GM21381 (cell line): ENCODE data around the gene TTC39C.

Source experiments
- ATAC-seq: cut with Tn5 transposase; IDR thresholded peaks from one replicate; pipeline ENCODE4 v1.9.1; 2021; ENCODE audit warnings: mild to moderate bottlenecking, moderate library complexity; ENCODE audit not compliant: unreplicated experiment

Gene TTC39C

GRCh38 chr18:24014062-24014985 lies at the start of gene TTC39C:
TTC39C (plus strand) TSS chr18:24014754; CDS start chr18:24014872, 118 bp downstream.
- ATAC-seq, result peak; percentile 28

DNA sequence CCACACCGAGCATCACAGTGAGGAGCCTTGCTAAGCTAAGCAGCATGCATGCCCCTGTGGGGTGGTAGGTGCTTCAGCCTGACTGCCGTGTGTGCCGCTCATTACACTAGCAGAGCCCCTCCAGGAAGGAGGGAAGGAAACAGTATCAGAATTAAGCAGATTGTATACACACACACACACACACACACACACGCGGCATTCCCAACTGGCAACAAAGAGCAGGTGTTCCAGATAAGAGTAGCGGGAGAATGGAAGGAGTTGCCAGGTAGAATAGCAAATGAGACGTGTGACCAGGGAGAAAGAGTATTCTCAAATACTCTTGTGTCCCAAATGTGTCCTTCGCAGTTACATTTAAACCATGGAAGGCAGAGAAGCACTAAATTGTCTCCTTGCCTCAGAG lies 47.6 kb upstream of the TTC39C start:
- no peak for ATAC-seq

DNA sequence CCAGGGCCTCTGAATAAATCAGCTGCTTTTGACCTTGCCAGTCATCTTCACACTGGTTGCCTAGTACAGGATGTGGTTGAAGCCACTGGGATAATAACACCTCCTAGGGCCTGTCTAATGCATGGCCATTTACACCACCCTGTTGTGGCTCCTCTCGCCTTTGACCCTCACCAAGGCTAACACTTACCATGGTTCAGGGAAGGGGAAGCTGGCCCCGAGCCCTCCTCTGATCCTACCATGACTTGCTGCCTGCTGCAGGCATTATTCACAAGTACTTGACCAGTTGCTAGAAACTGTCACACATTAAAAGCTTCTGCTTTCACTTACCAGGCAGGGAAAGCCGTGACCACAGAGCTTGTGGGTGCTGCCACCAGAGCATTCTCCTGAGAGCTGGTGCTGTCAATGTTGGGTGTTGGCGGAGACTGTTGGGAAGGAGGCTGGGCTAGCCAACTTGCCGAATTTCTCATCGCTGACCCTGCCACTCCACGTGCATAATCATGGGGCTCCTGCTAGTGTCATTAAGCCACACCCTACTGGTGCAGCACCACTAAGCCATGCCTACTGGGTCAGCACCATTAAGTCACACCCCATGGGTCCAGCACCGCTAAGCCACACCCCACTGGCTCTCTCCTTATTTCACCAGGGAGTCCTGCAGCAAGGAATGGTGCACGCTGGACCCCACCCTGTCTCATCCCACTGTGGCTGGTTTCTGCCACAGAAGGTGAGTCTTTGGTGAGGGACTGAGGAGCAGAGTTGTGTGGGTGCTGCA lies 47.0 kb upstream of the TTC39C start:
- ATAC-seq, result peak; percentile 64

- no peak for ATAC-seq
Measured at GRCh38 chr18:23968638-23969604, 45.6 kb upstream of the TTC39C start.

DNA sequence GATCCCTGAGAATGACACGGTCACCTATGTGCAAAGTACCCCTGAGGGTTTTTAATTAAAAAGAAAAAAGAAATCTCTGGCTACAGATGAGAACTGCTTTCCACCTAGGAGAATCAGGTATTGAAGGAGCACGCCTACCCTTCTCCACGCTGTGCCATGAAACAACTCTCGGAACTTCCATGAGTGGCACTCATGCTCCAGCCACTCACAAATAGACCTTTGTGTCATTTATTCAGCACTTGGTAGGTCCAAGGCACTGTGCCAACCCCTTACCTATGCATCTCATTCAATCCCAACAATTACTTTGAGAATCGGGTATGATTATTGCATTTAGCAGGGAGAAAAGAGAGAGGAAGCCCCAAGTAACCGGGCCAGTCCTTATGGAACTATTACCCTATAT lies 44.9 kb upstream of the TTC39C start:
- no peak for ATAC-seq

GRCh38 chr18:23970161-23971096 lies 44.1 kb upstream of the TTC39C start:
- ATAC-seq, result no peak

DNA sequence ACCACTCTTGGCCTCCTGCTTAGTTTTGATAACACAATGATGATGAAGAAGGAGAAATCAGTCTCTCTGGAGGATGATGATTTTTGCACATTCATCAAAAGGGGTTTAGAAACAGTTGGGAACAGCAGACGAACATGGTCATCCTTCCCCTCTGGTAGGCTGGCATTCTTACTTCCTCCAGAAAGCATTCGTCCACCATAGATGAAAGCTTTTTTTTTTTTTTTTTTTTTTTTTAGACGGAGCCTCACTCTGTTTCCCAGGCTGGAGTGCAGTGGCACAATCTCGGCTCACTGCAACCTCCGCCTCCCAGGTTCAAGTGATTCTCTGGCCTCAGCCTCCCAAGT lies 43.5 kb upstream of the TTC39C start:
- no peak for ATAC-seq

GRCh38 chr18:23971666-23972230 lies 42.8 kb upstream of the TTC39C start:
- ATAC-seq, result no peak

DNA sequence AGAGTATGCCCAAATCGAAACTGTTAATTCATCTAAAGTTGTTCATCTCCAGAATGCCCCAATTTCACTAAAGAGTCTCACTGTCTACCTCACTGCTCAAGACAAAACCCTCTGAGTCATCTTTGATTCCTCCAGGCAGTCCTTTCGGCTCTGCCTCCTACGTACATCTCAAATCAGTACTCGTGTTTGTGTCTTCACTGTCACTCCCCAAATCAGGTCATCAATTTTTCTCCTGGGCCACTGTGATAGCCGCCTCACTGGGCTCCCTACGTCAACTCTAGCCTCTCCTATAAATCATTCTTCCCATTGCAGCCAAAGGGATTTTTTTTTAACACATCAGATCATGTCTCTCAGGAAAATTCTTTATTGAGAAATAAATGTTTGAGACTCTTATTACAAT lies 42.1 kb upstream of the TTC39C start:
- no peak for ATAC-seq

DNA sequence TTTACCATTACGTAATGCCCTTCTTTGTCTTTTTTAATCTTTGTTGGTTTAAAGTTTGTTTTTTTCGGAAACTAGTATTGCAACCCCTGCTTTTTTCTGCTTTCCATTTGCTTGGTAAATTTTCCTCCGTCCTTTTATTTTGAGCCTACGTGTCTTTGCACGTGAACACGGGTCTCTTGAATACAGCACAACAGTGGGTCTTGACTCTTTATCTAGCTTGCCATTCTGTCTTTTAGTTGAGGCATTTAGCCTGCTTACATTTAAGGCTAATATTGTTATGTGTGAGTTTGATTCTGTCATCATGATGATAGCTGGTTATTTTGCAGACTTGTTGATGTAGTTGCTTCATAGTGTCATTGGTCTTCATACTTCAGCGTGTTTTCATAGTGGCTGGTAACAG lies 37.5 kb upstream of the TTC39C start:
- no peak for ATAC-seq

DNA sequence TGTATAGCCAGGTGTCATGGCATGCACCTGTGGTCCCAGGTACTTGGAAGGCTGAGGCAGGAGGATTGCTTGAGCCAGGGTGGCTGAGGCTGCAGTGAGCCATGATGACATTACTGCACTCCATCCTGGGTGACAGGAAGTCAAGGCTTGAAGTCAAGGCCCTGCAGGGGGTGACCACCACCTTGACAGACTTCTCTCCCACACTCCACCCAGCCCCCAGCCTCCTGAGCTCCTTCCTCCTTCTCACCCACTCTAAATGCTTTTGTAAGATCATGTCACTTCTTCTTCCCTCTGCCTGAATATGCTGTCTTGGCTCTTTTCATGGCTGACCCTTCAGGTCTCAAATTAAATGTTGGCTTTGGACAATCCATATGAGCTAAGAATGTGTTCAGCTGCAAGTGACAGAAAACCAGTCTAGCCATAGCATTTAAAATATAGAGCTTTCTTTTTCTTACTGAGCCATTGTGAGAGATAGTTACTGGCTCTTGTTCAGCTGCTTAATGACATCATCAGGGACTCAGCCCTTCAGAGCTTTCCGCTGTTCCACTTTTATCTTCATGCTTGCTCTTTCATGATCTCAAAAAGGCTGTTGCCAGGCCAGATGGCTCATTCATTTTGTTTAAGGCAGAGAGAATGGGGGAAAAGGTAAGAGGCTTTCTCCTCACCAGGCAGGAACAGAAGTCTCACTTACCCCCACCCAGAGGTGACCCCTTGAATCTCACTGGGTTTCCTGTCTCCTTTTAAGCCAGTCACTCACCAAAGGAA lies 36.7 kb upstream of the TTC39C start:
- ATAC-seq, result no peak

- ATAC-seq, result peak; percentile 84
Measured at GRCh38 chr18:23981369-23981980, 33.1 kb upstream of the TTC39C start.

GRCh38 chr18:23982155-23983079 lies 32.1 kb upstream of the TTC39C start:
- ATAC-seq, result no peak

- no peak for ATAC-seq
Measured at GRCh38 chr18:23983112-23983511, 31.4 kb upstream of the TTC39C start.

- ATAC-seq, result peak; percentile 68
Measured at GRCh38 chr18:23986600-23987359, 27.8 kb upstream of the TTC39C start.
